GM12801 (cell line): ENCODE data around the gene APPL1.

Experiments used
- TF ChIP-seq, protein P1 (sequence below): IDR thresholded peaks from one replicate; pipeline ENCODE4 v1.5.1; 2011; ENCODE audit warnings: control low read depth; ENCODE audit not compliant: insufficient read length; ENCODE audit errors: extremely low read depth

The APPL1 gene

GRCh38 chr3:57292159-57292896, 64.8 kb downstream of the APPL1 start, which contains the start of gene ASB14:
ASB14 (minus strand) TSS chr3:57292685; CDS start chr3:57292033, 652 bp downstream.
- TF ChIP-seq, protein P1, sequence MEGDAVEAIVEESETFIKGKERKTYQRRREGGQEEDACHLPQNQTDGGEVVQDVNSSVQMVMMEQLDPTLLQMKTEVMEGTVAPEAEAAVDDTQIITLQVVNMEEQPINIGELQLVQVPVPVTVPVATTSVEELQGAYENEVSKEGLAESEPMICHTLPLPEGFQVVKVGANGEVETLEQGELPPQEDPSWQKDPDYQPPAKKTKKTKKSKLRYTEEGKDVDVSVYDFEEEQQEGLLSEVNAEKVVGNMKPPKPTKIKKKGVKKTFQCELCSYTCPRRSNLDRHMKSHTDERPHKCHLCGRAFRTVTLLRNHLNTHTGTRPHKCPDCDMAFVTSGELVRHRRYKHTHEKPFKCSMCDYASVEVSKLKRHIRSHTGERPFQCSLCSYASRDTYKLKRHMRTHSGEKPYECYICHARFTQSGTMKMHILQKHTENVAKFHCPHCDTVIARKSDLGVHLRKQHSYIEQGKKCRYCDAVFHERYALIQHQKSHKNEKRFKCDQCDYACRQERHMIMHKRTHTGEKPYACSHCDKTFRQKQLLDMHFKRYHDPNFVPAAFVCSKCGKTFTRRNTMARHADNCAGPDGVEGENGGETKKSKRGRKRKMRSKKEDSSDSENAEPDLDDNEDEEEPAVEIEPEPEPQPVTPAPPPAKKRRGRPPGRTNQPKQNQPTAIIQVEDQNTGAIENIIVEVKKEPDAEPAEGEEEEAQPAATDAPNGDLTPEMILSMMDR, result no peak

DNA sequence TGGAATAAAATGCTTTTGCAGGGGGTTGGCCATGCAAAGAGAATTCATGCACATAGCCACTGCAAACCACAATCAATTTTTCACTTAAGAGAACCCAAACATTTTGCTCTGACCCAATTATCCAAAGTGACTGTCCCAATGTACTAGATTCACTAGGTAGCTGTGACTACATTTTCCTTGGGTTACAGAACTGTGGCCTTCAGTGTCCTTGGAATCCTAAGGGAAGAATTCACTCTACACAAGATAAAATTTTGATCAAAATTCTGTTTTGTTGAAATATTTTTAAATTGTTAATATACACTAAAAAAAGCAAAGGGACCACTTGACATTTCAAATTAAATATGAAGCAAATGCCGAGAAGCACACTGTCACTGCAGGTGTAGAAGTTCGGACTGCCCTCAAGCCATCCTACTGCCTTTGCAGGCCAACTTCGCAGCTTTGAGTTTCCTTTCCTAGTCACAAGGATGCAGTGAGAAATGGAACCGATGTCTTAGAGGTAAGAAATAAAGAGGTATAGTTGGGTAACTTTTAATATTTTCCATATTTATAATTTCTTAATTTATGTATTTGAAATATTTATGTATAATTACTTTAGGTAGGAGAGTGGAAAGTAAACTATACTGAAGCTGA, 65.5 kb downstream of the APPL1 start:
- TF ChIP-seq, protein P1, result no peak

DNA sequence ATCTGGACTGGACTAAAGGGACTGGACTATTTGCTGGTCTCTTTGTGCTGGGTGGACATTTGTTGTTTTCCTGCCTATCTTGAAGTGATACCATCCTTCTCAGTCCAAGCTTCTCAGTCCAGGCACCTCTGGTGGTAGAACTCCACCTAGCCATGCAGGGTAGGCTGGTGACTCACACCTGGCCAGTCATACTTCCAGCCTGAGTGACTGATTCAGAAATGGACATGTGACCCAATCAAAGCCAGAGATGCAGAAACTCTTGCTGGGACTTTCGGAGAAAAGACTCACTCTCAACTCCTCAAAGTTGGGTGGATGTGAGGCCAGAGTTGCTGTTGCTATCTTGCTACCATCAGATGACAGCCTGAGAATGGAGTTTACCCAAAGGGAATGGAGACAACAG, 70.5 kb downstream of the APPL1 start:
- TF ChIP-seq, protein P1, result no peak

DNA sequence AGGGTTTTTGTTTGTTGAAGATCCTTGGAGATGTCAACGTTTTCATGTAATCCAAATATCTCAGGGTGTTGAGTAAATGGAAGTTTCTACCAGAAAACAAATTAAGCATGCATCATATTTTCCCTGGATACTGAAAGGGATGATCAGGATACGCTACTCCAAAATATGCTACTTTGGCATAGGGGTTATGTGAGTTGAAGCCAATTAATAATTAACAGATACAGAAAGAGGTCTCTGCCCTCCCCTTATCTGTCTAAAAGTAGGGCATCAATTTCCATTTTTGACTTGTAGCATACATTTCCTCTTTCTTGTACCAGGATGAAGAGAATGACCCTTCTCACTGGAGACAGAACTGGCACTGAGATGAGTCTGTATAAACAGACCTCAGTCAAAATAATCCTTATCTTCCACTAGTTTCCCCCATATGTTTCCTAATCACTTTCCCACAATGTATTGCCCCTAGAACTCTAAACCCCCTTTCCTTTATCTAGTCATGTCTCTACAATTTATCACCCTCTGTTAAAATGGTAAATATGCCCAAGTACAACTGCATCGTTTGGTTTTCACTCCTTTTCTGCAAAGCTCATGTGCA, 82.3 kb downstream of the APPL1 start:
- TF ChIP-seq, protein P1, result no peak

DNA sequence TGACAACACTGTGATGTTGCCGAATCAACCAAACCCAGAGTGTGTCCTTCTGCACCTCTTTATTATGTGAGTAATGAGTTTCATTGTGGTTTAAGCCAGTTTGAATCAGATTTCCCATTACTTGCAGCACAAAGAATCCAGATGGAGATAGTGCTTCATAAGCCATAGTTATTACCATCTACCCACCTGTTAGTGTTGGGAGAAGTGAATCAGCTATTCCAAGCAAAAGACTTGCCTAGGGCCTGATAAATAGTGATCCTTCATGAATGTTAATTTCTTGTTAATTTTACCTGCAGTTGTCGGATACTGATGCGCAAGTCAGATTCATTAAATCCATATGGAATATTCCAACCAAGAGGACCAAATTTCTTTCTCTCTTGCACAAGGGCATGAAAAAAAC, 86.7 kb downstream of the APPL1 start:
- TF ChIP-seq, protein P1, result no peak
